HCT116 (cell line): ENCODE results near the gene BAIAP2L1.

Experiments used
- ATF3 ChIP-seq: IDR thresholded peaks from 2 replicates; pipeline ENCODE4 v1.6.1; 2012
- CTCF ChIP-seq, 3 experiments: fragments of 200-600 bp in 1 of 3; sonication (generic) in 1 of 3; IDR thresholded peaks in 2 of 3; conservative IDR thresholded peaks in 1 of 3; 2 replicates each; pipeline ENCODE4 v1.5.1; 2012 to 2017; ENCODE audit warnings: low read depth in 2 of 3, low read length in 2 of 3, antibody characterized with exemption in 1 of 3, borderline replicate concordance in 1 of 3, control low read depth in 1 of 3, mild to moderate bottlenecking in 1 of 3, mixed read lengths in 1 of 3, mixed run types in 1 of 3, moderate library complexity in 1 of 3; ENCODE audit not compliant: insufficient read depth in 1 of 3
- EZH2 ChIP-seq: fragments of 200-600 bp; sonication (generic); IDR thresholded peaks from 2 replicates; pipeline ENCODE4 v1.6.1; 2017; ENCODE audit warnings: antibody characterized with exemption, mixed run types
- MAX ChIP-seq: IDR thresholded peaks from 2 replicates; pipeline ENCODE4 v1.6.1; 2012
- RAD21 ChIP-seq: IDR thresholded peaks from 2 replicates; pipeline ENCODE4 v1.6.1; 2012; ENCODE audit warnings: low read depth, mild to moderate bottlenecking
- REST ChIP-seq: IDR thresholded peaks from 2 replicates; pipeline ENCODE4 v1.6.1; 2012; ENCODE audit warnings: low read depth
- SIN3A ChIP-seq: IDR thresholded peaks from 2 replicates; pipeline ENCODE4 v1.6.1; 2012; ENCODE audit warnings: low read depth
- TCF7L2 ChIP-seq: IDR thresholded peaks from 2 replicates; pipeline ENCODE4 v1.7.0; 2011; ENCODE audit warnings: borderline replicate concordance, inconsistent platforms; ENCODE audit not compliant: insufficient read depth, insufficient read length; ENCODE audit errors: extremely low read depth
- YY1 ChIP-seq: IDR thresholded peaks from 2 replicates; pipeline ENCODE4 v1.6.1; 2011; ENCODE audit warnings: low read length, low read depth, moderate library complexity, mild to moderate bottlenecking; ENCODE audit not compliant: insufficient replicate concordance; ENCODE audit errors: extremely low read depth
- ZNF274 ChIP-seq: fragments of 200-500 bp; sonication (Bioruptor generic); IDR thresholded peaks from 2 replicates; pipeline ENCODE4 v1.6.1; 2014; ENCODE audit warnings: mild to moderate bottlenecking, low read depth, low read length, inconsistent platforms

- TF ChIP-seq CTCF (IDR thresholded peaks at IDR 0.05 in 2 of 3, conservative IDR thresholded peaks at IDR 0.05 in 1 of 3; ENCODE audit: borderline replicate concordance in 1 of 3, insufficient read depth in 1 of 3, low read depth in 2 of 3, low read length in 2 of 3) (no peak), MAX (no peak), SIN3A (no peak), YY1 (no peak), ATF3 (no peak), EZH2 (no peak), TCF7L2 (no peak), REST (no peak), ZNF274 (no peak), RAD21 (no peak)
Observed at GRCh38 chr7:98289333-98289875, 111.5 kb downstream of the BAIAP2L1 start.
